ENCODE results near the gene GNS. TPM values are rescaled to one million over a fixed set of nuclear protein-coding genes. Genes with fewer than 3 reads are reported as not detected.
"Not testable (repeated sequence)": the region's sequence is repeated elsewhere in the genome, so short reads cannot be mapped to it uniquely, and the experiment has no call there.

The GNS gene
- polyA plus RNA-seq, 3 donors = 159 to 183 (median 180) TPM

DNA sequence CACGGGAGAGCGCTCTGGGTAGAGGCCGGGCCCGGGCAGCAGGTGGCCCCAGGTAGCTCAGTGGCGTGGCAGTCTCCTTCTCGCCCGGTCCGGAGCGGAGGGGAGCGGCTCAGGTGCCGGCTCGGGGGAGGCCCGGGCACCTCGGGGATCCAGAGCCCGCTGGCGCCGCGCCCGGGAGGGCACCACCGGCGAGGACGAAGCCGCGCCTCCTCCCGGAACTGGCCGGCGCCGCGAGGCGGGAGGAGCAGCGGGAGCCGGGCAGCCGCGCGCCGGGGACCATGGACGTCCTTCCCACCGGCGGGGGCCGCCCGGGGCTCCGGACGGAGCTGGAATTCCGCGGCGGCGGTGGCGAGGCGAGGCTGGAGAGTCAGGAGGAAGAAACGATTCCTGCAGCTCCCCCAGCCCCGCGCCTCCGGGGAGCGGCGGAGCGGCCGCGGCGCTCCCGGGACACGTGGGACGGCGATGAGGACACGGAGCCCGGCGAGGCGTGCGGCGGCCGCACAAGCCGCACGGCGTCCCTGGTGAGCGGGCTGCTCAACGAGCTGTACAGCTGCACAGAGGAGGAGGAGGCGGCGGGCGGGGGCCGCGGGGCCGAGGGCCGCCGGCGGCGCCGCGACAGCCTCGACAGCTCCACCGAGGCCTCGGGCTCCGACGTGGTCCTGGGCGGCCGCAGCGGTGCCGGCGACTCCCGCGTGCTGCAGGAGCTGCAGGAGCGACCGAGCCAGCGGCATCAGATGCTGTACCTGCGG is 21.5 kb upstream of the GNS start:
- no peak for DNase-seq (ENCODE audit: low read depth in 3 of 3, low spot score in 2 of 3)

DNA sequence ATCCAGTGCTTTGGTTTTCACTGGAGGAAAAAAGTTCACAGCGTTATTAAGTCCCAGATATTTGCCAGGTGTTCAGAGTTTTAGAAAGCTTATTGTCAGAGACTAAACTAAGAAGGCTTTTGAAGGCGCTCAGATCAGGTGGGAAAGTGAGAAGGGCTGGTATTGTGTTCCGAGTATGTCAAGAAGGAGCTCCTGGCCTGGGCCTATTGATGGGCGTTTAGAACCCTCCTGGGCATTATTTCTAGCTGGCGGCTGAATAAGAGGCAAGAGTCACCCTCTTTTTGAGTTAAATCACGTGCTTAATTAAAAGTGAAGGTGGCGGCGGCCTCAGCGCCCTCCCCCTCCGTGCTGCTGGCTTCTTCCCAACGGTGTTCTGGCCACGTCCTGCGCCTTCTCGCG is 20.9 kb upstream of the GNS start:
- no peak for DNase-seq (ENCODE audit: low read depth in 3 of 3, low spot score in 2 of 3)

DNA sequence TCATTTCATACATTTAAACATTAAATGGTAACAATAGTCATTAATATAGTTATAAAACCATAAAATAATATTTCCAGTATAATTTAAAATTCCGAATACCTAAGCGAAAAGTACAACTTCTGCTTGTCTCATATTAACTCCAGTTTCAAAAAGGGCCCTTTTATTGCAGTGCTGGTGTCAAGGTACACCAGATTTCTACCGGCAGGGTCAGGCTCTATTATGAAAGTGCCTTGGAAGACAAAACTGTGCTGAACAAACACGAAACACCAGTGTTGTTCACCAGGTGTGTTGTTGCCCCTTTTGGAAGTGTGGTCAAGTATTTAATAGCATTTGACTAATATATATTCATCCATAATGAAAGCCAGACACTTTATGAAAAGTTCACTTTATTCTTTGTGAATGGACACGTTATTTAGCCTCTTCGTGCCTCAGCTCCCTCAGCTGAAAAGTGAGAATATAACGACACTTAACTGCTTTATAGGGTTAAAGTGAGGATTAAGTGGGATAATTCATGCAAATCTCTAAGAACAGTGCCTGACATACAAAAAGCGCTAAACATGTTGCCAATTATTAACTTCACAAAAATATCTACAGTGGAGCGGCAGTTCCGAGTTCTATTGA is 20.3 kb upstream of the GNS start:
- no peak for DNase-seq (ENCODE audit: low read depth in 3 of 3, low spot score in 2 of 3)

DNA sequence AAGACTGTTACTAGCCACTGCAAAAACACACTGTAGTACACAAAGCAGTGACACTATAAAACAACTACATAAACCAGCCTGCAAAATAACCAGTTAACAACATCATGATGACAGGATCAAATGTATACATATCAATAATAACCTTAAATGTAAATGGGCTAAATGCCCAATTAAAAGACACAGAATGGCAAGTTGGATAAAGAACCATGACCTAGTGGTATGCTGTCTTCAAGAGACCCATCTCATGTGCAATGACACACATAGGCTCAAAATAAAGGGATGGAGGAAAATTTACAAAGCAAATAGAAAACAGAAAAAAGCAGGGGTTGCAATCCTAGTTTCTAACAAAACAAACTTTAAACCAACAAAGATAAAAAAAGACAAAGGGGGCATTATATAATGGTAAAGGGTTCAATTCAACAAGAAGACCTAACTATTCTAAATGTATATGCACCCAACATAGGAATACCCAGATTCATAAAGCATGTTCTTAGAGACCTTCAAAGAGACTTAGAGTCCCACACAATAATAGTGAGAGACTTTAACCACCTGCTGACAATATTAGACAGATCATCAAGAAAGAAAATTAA is 16.0 kb upstream of the GNS start:
- DNase-seq (ENCODE audit: low read depth in 3 of 3, low spot score in 2 of 3) = not testable (repeated sequence)

DNA sequence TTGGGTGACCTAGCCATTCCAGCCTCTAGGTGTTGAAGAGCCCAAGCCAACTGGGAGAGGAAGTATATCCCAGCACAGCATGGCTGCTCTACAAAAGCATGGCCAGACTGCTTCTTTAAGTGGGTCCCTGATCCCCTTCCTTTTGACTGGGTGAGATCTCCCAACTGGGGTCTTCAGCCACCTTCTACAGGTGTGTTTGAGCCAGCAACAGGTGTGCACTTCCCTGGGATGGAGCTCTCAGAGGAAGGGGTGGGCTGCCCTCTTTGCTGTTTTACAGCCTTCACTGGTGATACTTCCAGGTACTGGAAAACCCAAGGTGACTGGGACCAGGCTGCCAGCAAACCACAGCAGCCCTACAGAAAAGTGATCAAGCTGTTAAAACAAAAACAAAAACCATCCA is 14.2 kb upstream of the GNS start:
- no peak for DNase-seq (ENCODE audit: low read depth in 3 of 3, low spot score in 2 of 3)

DNA sequence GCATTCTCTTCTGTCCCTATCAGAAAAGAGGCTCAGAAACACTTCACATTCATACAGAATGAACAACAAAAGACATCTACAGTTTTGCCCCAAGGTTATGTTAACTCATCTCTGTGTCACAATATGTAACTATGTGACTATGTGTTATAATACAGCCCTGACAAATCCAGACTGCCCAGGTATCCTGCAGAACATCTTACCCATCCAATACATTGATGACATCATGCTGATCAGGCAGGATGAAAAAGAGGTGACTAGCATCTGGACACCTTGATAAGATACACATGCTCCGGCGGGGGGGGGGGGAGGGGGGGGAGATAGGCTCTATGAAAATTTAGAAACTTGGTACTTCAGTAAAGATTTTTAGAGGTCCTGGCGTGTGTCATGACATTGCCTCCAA is 8.3 kb upstream of the GNS start:
- no peak for DNase-seq (ENCODE audit: low read depth in 3 of 3, low spot score in 2 of 3)

DNA sequence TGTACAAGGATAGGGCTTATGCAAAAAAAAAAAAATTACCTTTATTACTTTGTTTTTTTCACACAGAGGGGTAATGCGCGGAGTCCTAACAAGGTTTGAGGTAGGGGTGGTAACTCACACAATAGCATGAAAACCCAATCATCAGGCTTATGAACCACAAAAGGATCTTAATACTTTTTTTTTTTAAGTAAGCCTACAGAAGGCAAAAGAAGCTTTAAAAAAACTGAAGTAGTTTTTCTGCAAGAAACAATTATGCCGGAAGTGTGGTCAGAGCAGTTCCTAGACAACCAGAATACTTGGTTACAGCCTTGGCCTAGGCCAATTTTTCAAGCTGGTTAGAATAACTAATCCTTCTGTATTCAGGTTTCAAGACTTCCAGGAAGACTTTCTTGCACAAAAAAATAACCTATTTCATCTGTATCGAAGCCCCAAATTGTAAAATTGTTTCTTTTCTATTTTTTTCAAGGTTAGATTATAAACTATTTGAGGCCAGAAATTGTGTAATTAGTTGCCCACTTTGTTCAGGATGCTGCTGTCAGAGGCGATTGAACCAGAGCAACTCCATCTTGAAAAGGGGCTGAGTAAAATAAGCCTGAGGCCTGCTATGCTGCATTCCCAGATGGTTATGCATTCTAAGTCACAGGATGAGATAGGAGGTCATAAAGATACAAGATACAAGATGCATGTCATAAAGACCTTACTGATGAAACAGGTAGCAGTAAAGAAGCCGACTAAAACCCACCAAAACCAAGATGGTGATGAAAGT is 1.8 kb upstream of the GNS start:
- DNase-seq (ENCODE audit: low read depth in 3 of 3, low spot score in 2 of 3) = no peak

DNA sequence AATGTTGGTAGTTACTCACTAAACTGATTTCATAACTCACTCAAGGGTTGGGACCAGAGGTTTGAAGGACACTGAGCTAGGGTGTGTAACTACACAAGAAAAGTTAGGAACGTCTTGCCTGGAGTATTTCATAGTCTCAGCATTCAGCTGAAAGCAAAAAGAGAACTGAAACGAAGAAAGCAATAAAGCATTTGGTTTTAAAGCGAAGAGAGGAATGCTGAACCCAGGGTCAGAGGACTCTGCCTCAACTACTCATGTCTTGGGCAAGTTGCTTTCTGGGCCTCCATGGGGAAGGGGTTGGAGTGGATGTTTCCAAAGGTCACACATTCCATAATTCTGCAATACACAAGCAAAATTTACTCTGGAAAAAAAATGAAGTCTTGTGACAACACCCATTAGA is 1.4 kb downstream of the GNS start:
- no peak for DNase-seq (ENCODE audit: low read depth in 3 of 3, low spot score in 2 of 3)

DNA sequence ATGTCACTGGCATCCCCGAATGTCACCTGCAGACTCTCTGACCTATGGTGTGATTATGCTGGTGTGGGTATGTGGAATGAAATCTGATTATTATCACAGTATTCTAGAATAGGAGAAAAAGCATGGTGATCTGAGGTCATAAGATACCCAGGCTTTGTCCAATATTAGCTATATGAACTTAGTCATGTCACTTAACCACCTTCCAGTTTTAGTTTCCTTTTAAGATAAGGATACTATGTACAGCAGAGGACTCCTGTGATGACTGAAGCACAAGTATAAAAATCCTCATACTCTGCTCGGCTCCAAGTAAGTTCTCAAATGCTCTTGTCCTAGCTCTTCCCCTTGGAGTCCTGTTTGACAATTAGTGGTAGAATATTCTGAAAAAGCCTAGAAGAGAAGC is 2.8 kb downstream of the GNS start:
- no peak for DNase-seq (ENCODE audit: low read depth in 3 of 3, low spot score in 2 of 3)

DNA sequence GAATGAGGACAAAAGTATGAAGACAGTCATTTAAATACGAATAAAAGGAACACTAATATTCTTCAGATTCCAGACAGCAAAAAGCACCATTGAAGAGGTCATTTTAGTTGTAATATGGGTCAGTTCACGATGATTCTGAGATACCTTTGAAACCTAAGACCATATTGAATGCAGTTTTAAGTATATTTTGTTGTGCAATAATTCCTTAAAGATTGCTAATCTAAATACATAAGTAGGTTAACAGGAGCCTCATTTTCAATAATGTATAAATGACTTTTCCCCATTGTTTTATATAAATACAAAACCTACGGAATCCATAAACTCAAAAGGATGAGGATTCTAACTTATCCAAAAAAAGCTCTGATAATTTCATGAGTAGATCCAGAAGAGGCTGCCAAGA is 5.8 kb downstream of the GNS start:
- no peak for DNase-seq (ENCODE audit: low read depth in 3 of 3, low spot score in 2 of 3)

DNA sequence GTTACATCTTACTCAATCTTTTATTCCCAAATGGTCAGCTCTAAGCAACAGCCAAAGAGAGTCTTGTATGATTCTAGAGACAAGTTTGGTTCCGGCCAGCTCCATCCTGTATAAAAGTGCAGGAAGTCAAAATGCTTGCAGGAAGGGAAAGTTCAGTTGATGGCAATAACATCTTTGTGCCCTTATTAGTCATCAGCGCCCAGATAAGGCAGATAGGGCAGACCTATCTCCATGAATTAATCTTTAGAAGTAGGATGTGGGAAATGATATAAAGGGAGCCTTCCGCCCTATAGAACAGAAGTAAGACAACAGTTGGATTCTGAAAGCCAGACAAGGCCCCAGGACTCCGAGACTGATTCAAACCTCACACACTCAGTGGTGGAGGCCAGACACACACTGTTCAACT is 6.4 kb downstream of the GNS start:
- no peak for DNase-seq (ENCODE audit: low read depth in 3 of 3, low spot score in 2 of 3)

DNA sequence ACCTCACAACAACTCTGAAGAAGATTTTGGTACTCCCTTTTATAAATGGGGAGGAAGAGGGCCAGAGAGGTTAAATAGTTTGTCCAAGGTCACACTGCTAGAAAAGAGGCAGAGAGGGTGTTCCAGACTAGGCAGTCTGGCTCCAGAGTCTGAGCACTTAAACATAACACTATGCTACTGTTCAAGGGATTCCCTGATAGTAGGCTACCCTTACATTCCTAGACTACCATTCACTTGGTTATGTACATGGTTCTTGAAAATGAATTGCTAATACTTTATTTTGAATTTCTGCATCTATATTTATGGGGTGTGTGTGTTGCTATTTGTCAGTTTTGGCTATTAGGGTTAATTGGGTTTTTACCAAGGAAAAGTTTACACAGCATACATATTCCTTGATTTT is 7.2 kb downstream of the GNS start:
- DNase-seq (ENCODE audit: low read depth in 3 of 3, low spot score in 2 of 3) = no peak

DNA sequence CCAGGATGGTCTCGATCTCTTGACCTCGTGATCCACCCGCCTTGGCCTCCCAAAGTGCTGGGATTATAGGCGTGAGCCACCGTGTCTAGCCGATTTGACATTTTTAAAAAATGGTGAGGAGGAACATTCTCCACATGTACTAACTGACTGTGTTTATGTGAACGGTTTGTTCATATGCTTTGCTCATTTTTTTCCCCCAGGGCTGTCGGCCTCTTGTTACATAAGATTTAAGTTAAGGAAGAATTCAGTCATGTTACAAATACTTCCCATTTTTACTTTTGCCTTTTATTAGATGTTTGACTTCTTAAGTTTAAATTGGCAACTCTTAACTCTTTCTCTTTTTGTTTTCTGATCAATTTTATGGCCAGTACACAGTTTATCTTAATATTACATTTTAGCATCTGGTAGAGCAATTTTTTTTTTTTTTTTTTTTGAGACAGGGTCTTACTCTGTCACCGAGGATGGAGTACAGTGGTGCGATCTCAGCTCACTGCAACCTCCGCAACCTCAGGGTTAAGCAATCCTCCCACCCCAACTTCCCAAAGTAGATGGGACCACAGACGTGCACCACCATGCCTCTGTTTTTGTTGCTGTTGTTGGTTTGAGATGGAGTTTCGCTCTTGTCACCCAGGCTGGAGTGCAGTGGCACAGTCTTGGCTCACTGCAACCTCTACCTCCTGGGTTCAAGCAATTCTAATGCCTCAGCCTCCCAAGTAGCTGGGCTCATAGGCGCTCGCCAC is 9.6 kb downstream of the GNS start:
- no peak for DNase-seq (ENCODE audit: low read depth in 3 of 3, low spot score in 2 of 3)

DNA sequence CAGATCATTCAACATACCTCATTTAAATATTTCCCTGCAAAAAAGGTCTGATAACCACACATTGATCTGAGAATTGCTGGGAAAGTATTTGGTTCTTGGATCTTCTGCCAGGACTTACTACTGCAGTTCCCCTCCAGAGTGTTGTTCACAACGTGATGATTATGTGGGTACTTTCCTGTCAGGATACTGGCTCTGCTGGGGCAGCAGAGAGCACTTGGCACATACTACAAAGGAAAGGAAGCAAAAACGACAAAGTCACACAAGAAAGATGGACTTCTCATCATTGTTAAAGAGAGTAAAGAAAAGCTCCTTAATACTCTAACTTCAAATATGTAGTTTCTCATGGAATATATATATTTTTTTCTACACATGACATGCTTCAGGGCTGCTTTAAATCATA is 11.5 kb downstream of the GNS start:
- no peak for DNase-seq (ENCODE audit: low read depth in 3 of 3, low spot score in 2 of 3)

DNA sequence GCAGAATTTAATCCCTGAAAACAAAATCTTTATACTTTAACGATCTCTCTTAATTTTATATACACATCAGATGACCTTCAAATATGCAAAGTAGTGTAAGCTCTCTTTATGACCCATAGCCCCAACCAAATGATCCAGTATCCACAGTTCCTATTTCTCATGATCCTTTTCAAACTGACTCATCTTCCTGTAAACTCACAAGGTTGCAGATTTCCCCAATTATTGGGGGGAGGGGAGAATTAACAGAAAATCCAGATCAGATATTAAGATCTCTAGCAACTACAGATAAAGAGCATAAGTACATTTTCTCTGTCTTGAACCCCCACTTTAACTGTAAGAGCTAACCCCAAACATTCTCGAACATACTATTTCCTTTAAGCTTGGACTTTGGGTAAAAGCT is 12.5 kb downstream of the GNS start:
- no peak for DNase-seq (ENCODE audit: low read depth in 3 of 3, low spot score in 2 of 3)

DNA sequence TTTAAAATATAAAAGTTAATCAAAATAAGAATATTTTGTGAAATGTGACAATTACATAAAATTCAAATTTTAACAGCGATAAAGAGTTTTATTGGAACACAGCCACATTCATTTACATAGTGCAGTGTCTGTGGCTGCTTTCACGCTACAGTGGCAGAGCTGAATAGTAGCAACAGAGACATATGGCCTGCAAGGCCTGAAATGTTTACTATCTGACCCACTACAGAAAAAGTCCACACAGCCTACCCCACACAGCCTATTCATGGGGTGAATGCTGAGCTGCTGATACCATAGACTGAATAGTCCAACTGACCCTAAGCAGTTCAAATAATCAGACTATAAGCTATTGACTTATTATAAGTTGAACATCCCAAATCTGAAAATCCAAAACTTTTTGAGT is 13.2 kb downstream of the GNS start:
- DNase-seq (ENCODE audit: low read depth in 3 of 3, low spot score in 2 of 3) = no peak

DNA sequence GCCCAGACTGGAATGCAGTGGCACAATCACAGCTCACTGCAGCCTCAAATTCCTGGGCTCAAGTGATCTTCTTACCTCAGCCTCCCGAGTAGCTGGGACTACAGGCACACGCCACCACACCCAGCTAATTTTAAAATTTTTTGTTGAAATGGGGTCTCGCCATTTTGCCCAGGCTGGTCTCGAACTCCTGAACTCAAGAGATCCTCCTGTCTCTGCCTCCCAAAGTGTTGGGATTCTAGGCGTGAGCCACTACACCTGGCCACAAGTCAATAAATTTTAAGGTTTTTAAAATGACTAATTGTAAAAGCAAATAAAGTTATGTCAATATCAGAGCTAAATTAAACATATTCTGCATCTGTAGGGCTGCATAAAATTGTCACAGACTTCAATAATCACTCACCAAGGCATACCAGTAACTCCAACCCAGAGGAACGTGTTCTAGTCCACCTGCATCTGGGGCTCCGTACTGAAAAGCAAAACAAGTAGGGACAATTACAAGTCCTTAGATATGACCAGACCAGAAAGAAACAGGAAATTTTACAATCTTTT is 13.9 kb downstream of the GNS start:
- DNase-seq (ENCODE audit: low read depth in 3 of 3, low spot score in 2 of 3) = no peak

DNA sequence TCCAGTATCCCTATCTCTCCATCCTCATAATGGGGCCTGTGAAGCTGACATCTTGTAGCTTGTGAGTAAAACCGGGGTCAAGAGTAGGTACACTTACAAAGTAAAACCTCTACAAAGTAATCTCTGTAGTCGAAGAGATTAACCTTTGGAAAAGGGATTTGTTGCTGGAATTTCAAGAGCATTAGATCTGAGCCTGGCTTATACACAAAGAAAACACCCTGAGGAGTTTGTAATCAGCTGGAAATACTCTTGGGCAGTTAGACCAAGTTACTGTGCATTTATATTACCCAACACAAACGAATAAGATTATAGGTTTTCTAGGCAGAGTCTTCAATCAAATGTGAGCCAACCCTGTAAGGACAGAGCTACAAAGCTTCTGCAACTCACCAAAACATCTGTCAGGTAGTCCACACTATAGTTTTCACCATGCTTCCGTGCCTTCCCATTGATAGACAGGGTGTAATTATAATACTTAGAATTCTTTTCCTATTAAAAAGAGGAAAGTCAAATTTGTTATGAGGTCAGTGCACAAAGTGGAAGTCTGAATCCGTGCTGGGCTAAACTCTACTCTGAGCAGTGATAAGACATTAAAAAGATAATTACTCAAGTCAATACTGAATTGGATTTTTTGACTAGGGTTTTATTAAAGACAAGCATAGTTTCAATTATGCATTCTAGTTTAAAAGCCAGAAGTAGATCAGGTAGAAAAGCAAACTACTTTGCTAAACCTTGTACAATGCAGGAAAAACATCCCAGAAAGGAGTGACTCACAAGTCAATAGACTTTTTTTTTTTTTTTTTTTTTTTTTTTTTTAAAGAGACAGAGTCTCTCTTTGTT is 14.6 kb downstream of the GNS start:
- DNase-seq (ENCODE audit: low read depth in 3 of 3, low spot score in 2 of 3) = no peak

DNA sequence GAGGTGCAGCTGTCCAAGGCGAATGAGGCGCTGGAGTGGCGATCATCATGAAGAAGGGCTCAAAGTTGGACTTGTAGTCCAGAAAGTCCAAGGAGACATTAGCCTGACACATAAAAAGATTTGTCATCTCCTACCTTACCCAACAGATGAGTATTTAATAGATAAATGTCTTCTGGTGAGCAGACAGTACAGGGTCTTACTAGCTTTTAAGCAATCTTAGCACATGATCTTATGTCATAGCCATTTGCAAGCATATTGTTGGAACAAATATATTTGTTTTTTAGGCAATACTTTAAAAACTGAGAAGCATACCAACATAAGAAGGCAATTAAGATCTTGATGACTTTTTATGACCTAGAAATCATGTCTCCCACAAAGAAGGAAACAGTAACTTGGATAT is 16.0 kb downstream of the GNS start:
- DNase-seq (ENCODE audit: low read depth in 3 of 3, low spot score in 2 of 3) = no peak

DNA sequence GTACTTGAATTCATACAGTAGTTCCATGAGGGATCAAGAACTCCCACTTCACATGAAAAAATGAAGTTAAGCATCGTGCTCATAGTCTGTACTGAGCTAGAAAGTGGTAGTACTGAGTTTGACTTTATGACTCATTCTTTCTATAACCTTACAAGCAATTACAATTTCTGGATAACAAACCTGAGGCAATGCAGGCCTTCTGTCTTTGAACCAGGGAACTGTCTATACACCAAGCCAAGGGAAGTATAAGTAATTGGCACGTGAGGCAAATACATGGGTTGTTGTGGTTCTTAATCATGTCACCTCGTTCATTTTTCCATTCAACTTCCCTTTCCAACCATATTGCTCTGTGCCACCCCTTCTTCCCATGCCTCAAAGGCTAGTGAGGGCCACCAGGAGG is 16.8 kb downstream of the GNS start:
- DNase-seq (ENCODE audit: low read depth in 3 of 3, low spot score in 2 of 3) = no peak

Measured in right renal cortex interstitium (tissue), 3 donors.